ENCODE results near the gene NRXN3. TPM values are rescaled to one million over a fixed set of nuclear protein-coding genes. Genes with fewer than 3 reads are reported as not detected.
A peak's percentile ranks its signal among the peaks of the same experiment; 100 is the strongest.

Gene NRXN3
- total RNA-seq, 1 donor from 2014 or later = 5.9 TPM

DNA sequence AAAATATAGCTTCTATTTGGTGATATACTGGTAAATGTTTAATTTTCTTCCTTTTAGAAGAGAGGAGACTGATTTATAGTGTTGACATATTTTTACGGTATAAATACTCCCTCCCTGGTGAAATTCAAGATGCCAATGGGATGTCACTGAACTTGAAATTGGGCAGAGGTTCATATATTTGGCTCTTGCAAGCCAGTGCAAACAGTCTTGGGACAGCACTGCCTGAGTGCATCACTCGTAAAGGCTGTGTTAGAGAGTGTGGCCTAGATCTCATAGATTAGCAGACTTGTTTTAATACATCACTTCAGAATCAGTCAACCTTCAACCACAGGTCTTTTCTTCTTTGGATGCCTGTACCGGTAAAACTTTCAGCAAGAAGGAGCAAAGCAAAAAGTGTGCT lies 681.0 kb downstream of the NRXN3 start:
- Mint-ChIP-seq H3K27me3 (ENCODE audit: insufficient read depth, low read depth) (peaks cover 2% of the 10 kb centered on the region), H3K36me3 (no peaks in the 10 kb centered on the region), H3K4me1 (peaks cover 6% of the 10 kb centered on the region), H3K4me3 (no peak overlapping the region), H3K27ac (no peak overlapping the region), H3K9me3 (no peaks in the 10 kb centered on the region)
- no peak overlapping the region for H2AFZ ChIP-seq (replicated peaks)
- DNase-seq (ENCODE audit: low spot score) = no peak
- no peaks in the 10 kb centered on the region for H3K36me3 ChIP-seq
- no peaks in the 10 kb centered on the region for H3K9me3 ChIP-seq (ENCODE audit: low read depth)
- no peak overlapping the region for H3K9ac ChIP-seq
- H3F3A ChIP-seq (ENCODE audit: low read depth) = peaks cover 33% of the 10 kb centered on the region
- H3K27ac ChIP-seq = no peak overlapping the region
- no peaks in the 10 kb centered on the region for H3K27me3 ChIP-seq
- H3K4me3 ChIP-seq = no peak overlapping the region
- H3K4me1 ChIP-seq = peaks cover 30% of the 10 kb centered on the region
- H3K4me2 ChIP-seq = no peak overlapping the region
- no peaks in the 10 kb centered on the region for H3K79me2 ChIP-seq (ENCODE audit: low read depth)
- no peak for TF ChIP-seq EZH2 (IDR thresholded peaks at IDR 0.05)
- TF ChIP-seq, protein P1, sequence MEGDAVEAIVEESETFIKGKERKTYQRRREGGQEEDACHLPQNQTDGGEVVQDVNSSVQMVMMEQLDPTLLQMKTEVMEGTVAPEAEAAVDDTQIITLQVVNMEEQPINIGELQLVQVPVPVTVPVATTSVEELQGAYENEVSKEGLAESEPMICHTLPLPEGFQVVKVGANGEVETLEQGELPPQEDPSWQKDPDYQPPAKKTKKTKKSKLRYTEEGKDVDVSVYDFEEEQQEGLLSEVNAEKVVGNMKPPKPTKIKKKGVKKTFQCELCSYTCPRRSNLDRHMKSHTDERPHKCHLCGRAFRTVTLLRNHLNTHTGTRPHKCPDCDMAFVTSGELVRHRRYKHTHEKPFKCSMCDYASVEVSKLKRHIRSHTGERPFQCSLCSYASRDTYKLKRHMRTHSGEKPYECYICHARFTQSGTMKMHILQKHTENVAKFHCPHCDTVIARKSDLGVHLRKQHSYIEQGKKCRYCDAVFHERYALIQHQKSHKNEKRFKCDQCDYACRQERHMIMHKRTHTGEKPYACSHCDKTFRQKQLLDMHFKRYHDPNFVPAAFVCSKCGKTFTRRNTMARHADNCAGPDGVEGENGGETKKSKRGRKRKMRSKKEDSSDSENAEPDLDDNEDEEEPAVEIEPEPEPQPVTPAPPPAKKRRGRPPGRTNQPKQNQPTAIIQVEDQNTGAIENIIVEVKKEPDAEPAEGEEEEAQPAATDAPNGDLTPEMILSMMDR (IDR thresholded peaks at IDR 0.05) = no peak
- no peak for TF ChIP-seq EZH2phosphoT487 (IDR thresholded peaks at IDR 0.05)
- no peaks in the 10 kb centered on the region for H4K20me1 ChIP-seq (ENCODE audit: low read depth)

DNA sequence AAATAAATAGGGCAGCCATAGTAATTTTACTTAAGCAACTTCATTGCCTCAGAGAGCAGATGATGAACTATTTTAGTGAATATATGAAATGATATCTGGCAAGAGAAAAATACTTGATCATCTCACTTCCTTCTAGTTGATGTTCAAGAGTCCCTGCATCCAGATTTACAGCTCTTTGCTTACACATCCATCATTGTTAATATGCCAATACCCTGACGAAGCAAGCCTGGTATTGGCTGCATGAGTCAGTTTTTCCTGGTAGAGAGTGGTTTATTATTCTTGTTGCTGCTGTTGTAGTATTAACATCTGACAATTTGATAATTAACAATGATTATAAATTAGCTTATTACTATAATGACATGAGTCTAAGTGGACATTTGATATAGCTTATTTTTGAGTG lies 681.9 kb downstream of the NRXN3 start:
- Mint-ChIP-seq H3K27ac (no peak overlapping the region), H3K36me3 (no peaks in the 10 kb centered on the region), H3K27me3 (ENCODE audit: insufficient read depth, low read depth) (peaks cover 2% of the 10 kb centered on the region), H3K9me3 (no peaks in the 10 kb centered on the region), H3K4me1 (peaks cover 6% of the 10 kb centered on the region), H3K4me3 (no peak overlapping the region)
- Histone ChIP-seq H3K79me2 (ENCODE audit: low read depth) (no peaks in the 10 kb centered on the region), H3K9ac (no peak overlapping the region), H3K4me2 (no peak overlapping the region), H3K4me1 (peaks cover 30% of the 10 kb centered on the region), H3K36me3 (no peaks in the 10 kb centered on the region), H3K4me3 (no peak overlapping the region), H3K9me3 (ENCODE audit: low read depth) (no peaks in the 10 kb centered on the region), H3K27ac (no peak overlapping the region), H2AFZ (replicated peaks) (no peak overlapping the region), H4K20me1 (ENCODE audit: low read depth) (no peaks in the 10 kb centered on the region), H3K27me3 (no peaks in the 10 kb centered on the region), H3F3A (ENCODE audit: low read depth) (peaks cover 33% of the 10 kb centered on the region)
- no peak for TF ChIP-seq EZH2phosphoT487 (IDR thresholded peaks at IDR 0.05)
- TF ChIP-seq, protein P1 (IDR thresholded peaks at IDR 0.05) = no peak
- TF ChIP-seq EZH2 (IDR thresholded peaks at IDR 0.05) = no peak
- no peak for DNase-seq (ENCODE audit: low spot score)

DNA sequence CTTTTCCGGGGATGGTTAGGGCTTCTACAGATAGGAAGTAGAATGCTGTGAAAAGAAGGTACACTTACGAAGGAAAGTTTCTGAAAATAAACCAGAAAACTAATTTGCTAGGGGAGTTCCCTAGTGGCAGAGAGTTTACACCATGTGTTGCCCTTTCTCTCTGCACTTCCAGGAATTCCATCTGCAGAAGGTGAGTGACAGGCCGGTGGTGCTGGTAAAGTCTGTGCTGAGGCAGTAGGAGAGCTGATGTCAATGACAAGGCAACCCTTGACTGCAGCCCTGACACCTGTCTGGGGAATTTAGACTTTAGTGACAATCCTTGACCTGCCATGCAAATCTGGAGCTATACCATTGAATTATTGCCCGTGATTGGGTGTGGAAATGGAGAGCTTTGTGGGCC lies 687.8 kb downstream of the NRXN3 start:
- H3K36me3 Mint-ChIP-seq = no peaks in the 10 kb centered on the region
- H3K4me3 Mint-ChIP-seq = no peak overlapping the region
- H3F3A ChIP-seq (ENCODE audit: low read depth) = peaks cover 17% of the 10 kb centered on the region
- no peak overlapping the region for H2AFZ ChIP-seq (replicated peaks)
- no peaks in the 10 kb centered on the region for H3K79me2 ChIP-seq (ENCODE audit: low read depth)
- no peak overlapping the region for H3K27ac ChIP-seq
- H3K4me1 Mint-ChIP-seq = peaks cover 22% of the 10 kb centered on the region
- H3K27ac Mint-ChIP-seq = no peak overlapping the region
- H3K4me1 ChIP-seq = peaks cover 17% of the 10 kb centered on the region
- H3K9me3 ChIP-seq (ENCODE audit: low read depth) = no peaks in the 10 kb centered on the region
- no peak for DNase-seq (ENCODE audit: low spot score)
- no peaks in the 10 kb centered on the region for H4K20me1 ChIP-seq (ENCODE audit: low read depth)
- H3K9ac ChIP-seq = no peak overlapping the region
- peaks cover 4% of the 10 kb centered on the region for H3K27me3 Mint-ChIP-seq (ENCODE audit: insufficient read depth, low read depth)
- H3K27me3 ChIP-seq = no peaks in the 10 kb centered on the region
- TF ChIP-seq, protein P1 (IDR thresholded peaks at IDR 0.05) = no peak
- no peak for TF ChIP-seq EZH2phosphoT487 (IDR thresholded peaks at IDR 0.05)
- TF ChIP-seq EZH2 (IDR thresholded peaks at IDR 0.05) = no peak
- no peaks in the 10 kb centered on the region for H3K9me3 Mint-ChIP-seq
- no peak overlapping the region for H3K4me3 ChIP-seq
- H3K4me2 ChIP-seq = peak overlapping the region; percentile 63
- H3K36me3 ChIP-seq = no peaks in the 10 kb centered on the region
